ENCODE results near the gene PUS1.

The PUS1 gene

DNA sequence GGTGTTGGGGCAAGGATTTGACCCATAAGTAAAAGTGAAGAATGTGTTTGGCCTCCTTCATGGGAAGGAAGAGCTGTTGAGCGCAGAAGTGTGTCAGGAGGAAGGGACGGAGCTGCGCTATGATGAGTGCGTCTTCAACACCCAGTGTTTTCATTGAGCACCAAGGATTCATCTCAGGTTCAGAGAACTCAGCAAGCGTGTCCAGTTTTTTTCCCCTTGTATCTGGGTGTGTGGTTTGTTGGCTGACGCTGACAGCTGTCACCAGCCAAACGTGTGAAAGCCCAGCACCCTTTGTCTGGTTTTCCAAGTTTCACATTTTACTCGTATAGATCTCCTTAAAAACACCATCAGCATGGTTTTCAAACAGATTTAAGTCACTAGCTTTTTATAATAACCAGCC lies 33.0 kb downstream of the PUS1 start (continued):
- TF ChIP-seq, protein P1, sequence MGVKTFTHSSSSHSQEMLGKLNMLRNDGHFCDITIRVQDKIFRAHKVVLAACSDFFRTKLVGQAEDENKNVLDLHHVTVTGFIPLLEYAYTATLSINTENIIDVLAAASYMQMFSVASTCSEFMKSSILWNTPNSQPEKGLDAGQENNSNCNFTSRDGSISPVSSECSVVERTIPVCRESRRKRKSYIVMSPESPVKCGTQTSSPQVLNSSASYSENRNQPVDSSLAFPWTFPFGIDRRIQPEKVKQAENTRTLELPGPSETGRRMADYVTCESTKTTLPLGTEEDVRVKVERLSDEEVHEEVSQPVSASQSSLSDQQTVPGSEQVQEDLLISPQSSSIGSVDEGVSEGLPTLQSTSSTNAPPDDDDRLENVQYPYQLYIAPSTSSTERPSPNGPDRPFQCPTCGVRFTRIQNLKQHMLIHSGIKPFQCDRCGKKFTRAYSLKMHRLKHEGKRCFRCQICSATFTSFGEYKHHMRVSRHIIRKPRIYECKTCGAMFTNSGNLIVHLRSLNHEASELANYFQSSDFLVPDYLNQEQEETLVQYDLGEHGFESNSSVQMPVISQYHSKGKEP (tag by site-specific recombination; IDR thresholded peaks at IDR 0.05): no peak

DNA sequence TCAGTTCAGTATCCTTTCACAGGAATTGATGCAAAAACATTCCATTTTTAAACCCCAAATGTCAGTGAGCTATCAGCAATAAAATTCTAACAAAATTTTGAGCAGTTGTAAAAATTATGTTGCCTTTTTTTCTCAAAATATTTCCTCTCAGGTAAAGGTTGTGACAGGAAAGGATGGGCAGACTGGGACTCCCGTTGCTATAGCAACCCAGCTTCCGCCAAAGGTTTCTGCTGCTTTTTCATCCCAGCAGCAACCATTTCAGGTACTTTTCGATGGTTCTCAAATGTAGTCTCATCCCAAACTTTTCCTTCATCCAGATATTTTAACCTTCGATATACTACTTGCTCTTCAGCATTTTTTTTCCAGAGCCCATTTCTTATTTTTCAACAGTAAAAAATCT lies 34.3 kb downstream of the PUS1 start:
- Histone ChIP-seq H3K27ac (ENCODE audit: extremely low read depth, low read depth, low read length) (no peak overlapping the region), H3K9me3 (ENCODE audit: control insufficient read depth, insufficient read depth, low read depth, low read length) (no peaks in the 10 kb centered on the region), H3K4me3 (ENCODE audit: low read depth, low read length) (no peak overlapping the region), H3K4me1 (ENCODE audit: control insufficient read depth, insufficient read depth, low read length) (peaks cover 6% of the 10 kb centered on the region; the same call in 1 of the 2 replicates), H3K36me3 (ENCODE audit: control insufficient read depth in 2 of 2, insufficient read depth in 1 of 2, low read length in 2 of 2) (peaks cover 5 to 14% of the 10 kb centered on the region in 2 experiments; a peak in 2 of 3 replicates)
- CTCF ChIA-PET: interaction anchor here (0.7 kb wide), 1 partner anchor 226 kb away, joined by 3 read pairs; no protein-coding TSS in a partner anchor
- TF ChIP-seq, protein P2, sequence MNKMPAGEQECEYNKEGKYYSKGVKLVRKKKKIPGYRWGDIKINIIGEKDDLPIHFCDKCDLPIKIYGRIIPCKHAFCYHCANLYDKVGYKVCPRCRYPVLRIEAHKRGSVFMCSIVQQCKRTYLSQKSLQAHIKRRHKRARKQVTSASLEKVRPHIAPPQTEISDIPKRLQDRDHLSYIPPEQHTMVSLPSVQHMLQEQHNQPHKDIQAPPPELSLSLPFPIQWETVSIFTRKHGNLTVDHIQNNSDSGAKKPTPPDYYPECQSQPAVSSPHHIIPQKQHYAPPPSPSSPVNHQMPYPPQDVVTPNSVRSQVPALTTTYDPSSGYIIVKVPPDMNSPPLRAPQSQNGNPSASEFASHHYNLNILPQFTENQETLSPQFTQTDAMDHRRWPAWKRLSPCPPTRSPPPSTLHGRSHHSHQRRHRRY (tag by site-specific recombination; IDR thresholded peaks at IDR 0.05): no peak
- TF ChIP-seq ZNF114 (tag by site-specific recombination; IDR thresholded peaks at IDR 0.05) (no peak), KLF7 (tag by site-specific recombination; IDR thresholded peaks at IDR 0.05; ENCODE audit: borderline replicate concordance) (no peak), ZNF549 (tag by site-specific recombination; IDR thresholded peaks at IDR 0.05) (no peak), ZNF558 (tag by site-specific recombination; IDR thresholded peaks at IDR 0.05) (no peak), ZNF660 (tag by site-specific recombination; IDR thresholded peaks at IDR 0.05) (no peak), HOXC10 (CRISPR knock-in tag; IDR thresholded peaks at IDR 0.05) (no peak), ZNF169 (tag by site-specific recombination; IDR thresholded peaks at IDR 0.05) (no peak), ZSCAN30 (tag by site-specific recombination; IDR thresholded peaks at IDR 0.05) (no peak), ZNF24 (tag by site-specific recombination; IDR thresholded peaks at IDR 0.05) (no peak), ZNF530 (tag by site-specific recombination; IDR thresholded peaks at IDR 0.05; ENCODE audit: low read depth) (no peak), ZNF610 (tag by site-specific recombination; IDR thresholded peaks at IDR 0.05; ENCODE audit: borderline replicate concordance) (no peak), ZNF626 (tag by site-specific recombination; IDR thresholded peaks at IDR 0.05) (no peak), OVOL3 (tag by site-specific recombination; IDR thresholded peaks at IDR 0.05) (no peak), ZNF202 (tag by site-specific recombination; IDR thresholded peaks at IDR 0.05; ENCODE audit: borderline replicate concordance) (no peak), IKZF3 (tag by site-specific recombination; IDR thresholded peaks at IDR 0.05) (no peak)
- TF ChIP-seq, protein P3, sequence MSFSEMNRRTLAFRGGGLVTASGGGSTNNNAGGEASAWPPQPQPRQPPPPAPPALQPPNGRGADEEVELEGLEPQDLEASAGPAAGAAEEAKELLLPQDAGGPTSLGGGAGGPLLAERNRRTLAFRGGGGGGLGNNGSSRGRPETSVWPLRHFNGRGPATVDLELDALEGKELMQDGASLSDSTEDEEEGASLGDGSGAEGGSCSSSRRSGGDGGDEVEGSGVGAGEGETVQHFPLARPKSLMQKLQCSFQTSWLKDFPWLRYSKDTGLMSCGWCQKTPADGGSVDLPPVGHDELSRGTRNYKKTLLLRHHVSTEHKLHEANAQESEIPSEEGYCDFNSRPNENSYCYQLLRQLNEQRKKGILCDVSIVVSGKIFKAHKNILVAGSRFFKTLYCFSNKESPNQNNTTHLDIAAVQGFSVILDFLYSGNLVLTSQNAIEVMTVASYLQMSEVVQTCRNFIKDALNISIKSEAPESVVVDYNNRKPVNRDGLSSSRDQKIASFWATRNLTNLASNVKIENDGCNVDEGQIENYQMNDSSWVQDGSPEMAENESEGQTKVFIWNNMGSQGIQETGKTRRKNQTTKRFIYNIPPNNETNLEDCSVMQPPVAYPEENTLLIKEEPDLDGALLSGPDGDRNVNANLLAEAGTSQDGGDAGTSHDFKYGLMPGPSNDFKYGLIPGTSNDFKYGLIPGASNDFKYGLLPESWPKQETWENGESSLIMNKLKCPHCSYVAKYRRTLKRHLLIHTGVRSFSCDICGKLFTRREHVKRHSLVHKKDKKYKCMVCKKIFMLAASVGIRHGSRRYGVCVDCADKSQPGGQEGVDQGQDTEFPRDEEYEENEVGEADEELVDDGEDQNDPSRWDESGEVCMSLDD (tag by site-specific recombination; IDR thresholded peaks at IDR 0.05): no peak
- TF ChIP-seq, protein P4, sequence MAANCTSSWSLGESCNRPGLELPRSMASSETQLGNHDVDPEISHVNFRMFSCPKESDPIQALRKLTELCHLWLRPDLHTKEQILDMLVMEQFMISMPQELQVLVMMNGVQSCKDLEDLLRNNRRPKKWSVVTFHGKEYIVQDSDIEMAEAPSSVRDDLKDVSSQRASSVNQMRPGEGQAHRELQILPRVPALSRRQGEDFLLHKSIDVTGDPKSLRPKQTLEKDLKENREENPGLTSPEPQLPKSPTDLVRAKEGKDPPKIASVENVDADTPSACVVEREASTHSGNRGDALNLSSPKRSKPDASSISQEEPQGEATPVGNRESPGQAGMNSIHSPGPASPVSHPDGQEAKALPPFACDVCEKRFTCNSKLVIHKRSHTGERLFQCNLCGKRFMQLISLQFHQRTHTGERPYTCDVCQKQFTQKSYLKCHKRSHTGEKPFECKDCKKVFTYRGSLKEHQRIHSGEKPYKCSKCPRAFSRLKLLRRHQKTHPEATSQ (tag by site-specific recombination; IDR thresholded peaks at IDR 0.05): no peak
- TF ChIP-seq, protein P5, sequence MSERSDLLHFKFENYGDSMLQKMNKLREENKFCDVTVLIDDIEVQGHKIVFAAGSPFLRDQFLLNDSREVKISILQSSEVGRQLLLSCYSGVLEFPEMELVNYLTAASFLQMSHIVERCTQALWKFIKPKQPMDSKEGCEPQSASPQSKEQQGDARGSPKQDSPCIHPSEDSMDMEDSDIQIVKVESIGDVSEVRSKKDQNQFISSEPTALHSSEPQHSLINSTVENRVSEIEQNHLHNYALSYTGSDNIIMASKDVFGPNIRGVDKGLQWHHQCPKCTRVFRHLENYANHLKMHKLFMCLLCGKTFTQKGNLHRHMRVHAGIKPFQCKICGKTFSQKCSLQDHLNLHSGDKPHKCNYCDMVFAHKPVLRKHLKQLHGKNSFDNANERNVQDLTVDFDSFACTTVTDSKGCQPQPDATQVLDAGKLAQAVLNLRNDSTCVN (tag by site-specific recombination; optimal IDR thresholded peaks at IDR 0.05): no peak
- TF ChIP-seq, protein P6, sequence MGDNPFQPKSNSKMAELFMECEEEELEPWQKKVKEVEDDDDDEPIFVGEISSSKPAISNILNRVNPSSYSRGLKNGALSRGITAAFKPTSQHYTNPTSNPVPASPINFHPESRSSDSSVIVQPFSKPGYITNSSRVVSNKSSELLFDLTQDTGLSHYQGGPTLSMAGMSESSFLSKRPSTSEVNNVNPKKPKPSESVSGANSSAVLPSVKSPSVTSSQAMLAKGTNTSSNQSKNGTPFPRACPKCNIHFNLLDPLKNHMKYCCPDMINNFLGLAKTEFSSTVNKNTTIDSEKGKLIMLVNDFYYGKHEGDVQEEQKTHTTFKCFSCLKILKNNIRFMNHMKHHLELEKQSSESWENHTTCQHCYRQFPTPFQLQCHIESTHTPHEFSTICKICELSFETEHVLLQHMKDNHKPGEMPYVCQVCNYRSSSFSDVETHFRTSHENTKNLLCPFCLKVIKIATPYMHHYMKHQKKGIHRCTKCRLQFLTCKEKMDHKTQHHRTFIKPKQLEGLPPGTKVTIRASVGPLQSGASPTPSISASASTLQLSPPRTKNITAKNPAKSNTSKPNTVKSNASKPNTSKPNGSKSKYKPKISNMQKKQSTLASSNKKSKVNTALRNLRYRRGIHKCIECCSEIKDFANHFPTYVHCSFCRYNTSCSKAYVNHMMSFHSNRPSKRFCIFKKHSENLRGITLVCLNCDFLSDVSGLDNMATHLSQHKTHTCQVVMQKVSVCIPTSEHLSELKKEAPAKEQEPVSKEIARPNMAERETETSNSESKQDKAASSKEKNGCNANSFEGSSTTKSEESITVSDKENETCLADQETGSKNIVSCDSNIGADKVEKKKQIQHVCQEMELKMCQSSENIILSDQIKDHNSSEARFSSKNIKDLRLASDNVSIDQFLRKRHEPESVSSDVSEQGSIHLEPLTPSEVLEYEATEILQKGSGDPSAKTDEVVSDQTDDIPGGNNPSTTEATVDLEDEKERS (tag by site-specific recombination; IDR thresholded peaks at IDR 0.05): no peak
- POLR2A ChIA-PET: no interaction called here

All from HEK293 (cell line).